Esophagus (tissue), 2 donors: Measurements from ENCODE around the gene IRX3. TPM values are rescaled to one million over a fixed set of nuclear protein-coding genes. Genes with fewer than 3 reads are reported as not detected.
"Not testable (repeated sequence)": the region's sequence is repeated elsewhere in the genome, so short reads cannot be mapped to it uniquely, and the experiment has no call there.

Experiments
- H3K27ac ChIP-seq, 2 donors: one replicate each; pipeline ENCODE4 v1.5.1; 2013; ENCODE audit warnings: low read depth in 2 of 2, mild to moderate bottlenecking in 2 of 2, inconsistent platforms in 1 of 2, low read length in 1 of 2, moderate library complexity in 1 of 2
- H3K27me3 ChIP-seq, 2 donors: one replicate each; pipeline ENCODE4 v1.6.1; 2013; ENCODE audit warnings: low read length in 2 of 2, control low read depth in 1 of 2, mild to moderate bottlenecking in 1 of 2; ENCODE audit not compliant: insufficient read depth in 2 of 2, control insufficient read depth in 1 of 2
- H3K36me3 ChIP-seq, 2 donors: one replicate each; pipeline ENCODE4 v1.6.1; 2013; ENCODE audit warnings: low read length in 1 of 2; ENCODE audit not compliant: control insufficient read depth in 2 of 2, insufficient read depth in 2 of 2
- H3K4me1 ChIP-seq, 2 donors: one replicate each; pipeline ENCODE4 v1.6.1; 2013; ENCODE audit warnings: low read length in 1 of 2; ENCODE audit not compliant: control insufficient read depth in 2 of 2, insufficient read depth in 2 of 2
- H3K4me3 ChIP-seq, 2 donors: one replicate each; pipeline ENCODE4 v1.5.1; 2013; ENCODE audit warnings: low read length in 2 of 2, mild to moderate bottlenecking in 2 of 2, low read depth in 1 of 2, moderate library complexity in 1 of 2
- H3K9me3 ChIP-seq, 2 donors: one replicate each; pipeline ENCODE4 v1.6.1; 2013; ENCODE audit warnings: mild to moderate bottlenecking in 2 of 2, low read depth in 1 of 2, low read length in 1 of 2, moderate library complexity in 1 of 2; ENCODE audit not compliant: control insufficient read depth in 2 of 2, insufficient read depth in 1 of 2
- WGBS, 2 donors: extraction: QIAGEN DNeasy Blood & Tissue Kit; methylation state at CpG; one replicate each; pipeline ENCODE4 v1.1.7; 2013; 5-methylcytosine and 5-hydroxymethylcytosine counted together
- polyA plus RNA-seq, 2 donors: library from polyadenylated mRNA; stranded (reverse); fragments of 200-250 nt; gene quantifications; one replicate each; pipeline ENCODE4 v1.2.3, GENCODE V29; 2013
- donor health status: healthy with polysubstance abuse.
- donor health status: Bipolar disorder and iron deficiency.

The IRX3 gene
- polyA plus RNA-seq, 2 donors, result 12.3 to 20.2 TPM

DNA sequence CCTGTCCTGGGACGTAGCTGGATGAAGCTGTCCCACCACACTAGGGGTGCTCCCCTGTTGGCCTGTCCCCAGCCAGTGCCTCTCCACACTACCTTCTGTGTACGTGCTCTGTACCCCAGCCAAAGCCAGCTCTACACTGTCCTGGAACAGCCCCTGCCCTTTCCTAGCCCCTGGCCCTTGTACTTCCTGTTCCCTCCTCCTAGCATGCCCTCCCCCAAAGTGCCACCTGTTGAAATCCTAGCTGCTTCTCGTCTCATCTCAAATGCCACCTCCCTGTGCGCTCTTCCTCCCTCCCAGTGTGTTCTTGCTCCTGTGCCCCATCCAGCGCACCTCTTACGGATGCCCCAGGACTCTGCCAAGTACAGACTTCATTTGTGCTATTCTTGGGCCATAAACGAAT, 33.5 kb downstream of the IRX3 start:
- Histone ChIP-seq H3K9me3 (no peaks in the 10 kb centered on the region), H3K27ac (no peak overlapping the region), H3K36me3 (no peaks in the 10 kb centered on the region), H3K4me3 (no peak overlapping the region), H3K27me3 (no peaks in the 10 kb centered on the region), H3K4me1 (peaks cover 0 to 2% of the 10 kb centered on the region in 2 donors)
- 79 to 81% methylated on average over 7 of the region's 7 CpGs for WGBS, 2 donors

GRCh38 chr16:54248863-54249710, 37.5 kb downstream of the IRX3 start:
- no peaks in the 10 kb centered on the region for H3K27me3 ChIP-seq
- H3K4me3 ChIP-seq, result no peak overlapping the region
- peaks cover 0 to 5% of the 10 kb centered on the region in 2 donors for H3K9me3 ChIP-seq
- H3K4me1 ChIP-seq, result peaks cover 0 to 2% of the 10 kb centered on the region in 2 donors
- H3K36me3 ChIP-seq, result no peaks in the 10 kb centered on the region
- no peak overlapping the region for H3K27ac ChIP-seq
- WGBS, 2 donors, result 68 to 79% methylated on average over 7 of the region's 7 CpGs

- H3K27ac ChIP-seq, H3K9me3 ChIP-seq, H3K27me3 ChIP-seq, H3K4me1 ChIP-seq, H3K36me3 ChIP-seq, H3K4me3 ChIP-seq: not testable (repeated sequence)
- WGBS, 2 donors, result 79 to 86% methylated on average over 1 to 2 of the region's 2 CpGs
Measured at GRCh38 chr16:54247705-54248104, 38.9 kb downstream of the IRX3 start.

DNA sequence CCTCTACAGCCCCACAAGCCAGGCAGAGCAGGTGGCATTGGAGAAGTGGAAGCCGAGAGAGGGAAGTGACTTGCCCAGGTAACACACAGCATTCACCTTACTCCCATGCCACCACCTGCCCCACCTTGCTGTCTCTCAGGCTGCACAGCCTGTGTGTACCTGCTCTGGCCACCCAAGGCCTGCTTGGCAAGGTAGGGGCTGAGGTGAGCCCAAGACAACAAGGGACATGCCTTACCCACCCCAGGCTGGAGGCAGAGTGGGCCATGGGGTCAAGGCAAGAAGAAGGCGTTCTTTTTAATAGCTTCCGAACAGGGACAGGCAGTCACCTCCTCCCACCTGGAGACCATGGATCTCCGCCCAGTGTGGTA, 40.1 kb downstream of the IRX3 start:
- 92 to 94% methylated on average over 4 of the region's 4 CpGs for WGBS, 2 donors
- no peaks in the 10 kb centered on the region for H3K27me3 ChIP-seq
- no peak overlapping the region for H3K27ac ChIP-seq
- no peaks in the 10 kb centered on the region for H3K36me3 ChIP-seq
- no peak overlapping the region for H3K4me3 ChIP-seq
- H3K9me3 ChIP-seq, result peaks cover 0 to 5% of the 10 kb centered on the region in 2 donors
- peaks cover 0 to 2% of the 10 kb centered on the region in 2 donors for H3K4me1 ChIP-seq

GRCh38 chr16:54245788-54246453, 40.7 kb downstream of the IRX3 start:
- no peak overlapping the region for H3K4me3 ChIP-seq
- no peak overlapping the region for H3K27ac ChIP-seq
- no peaks in the 10 kb centered on the region for H3K27me3 ChIP-seq
- peaks cover 0 to 2% of the 10 kb centered on the region in 2 donors for H3K4me1 ChIP-seq
- 86 to 93% methylated on average over 4 of the region's 4 CpGs for WGBS, 2 donors
- H3K36me3 ChIP-seq, result no peaks in the 10 kb centered on the region
- H3K9me3 ChIP-seq, result peaks cover 0 to 5% of the 10 kb centered on the region in 2 donors

DNA sequence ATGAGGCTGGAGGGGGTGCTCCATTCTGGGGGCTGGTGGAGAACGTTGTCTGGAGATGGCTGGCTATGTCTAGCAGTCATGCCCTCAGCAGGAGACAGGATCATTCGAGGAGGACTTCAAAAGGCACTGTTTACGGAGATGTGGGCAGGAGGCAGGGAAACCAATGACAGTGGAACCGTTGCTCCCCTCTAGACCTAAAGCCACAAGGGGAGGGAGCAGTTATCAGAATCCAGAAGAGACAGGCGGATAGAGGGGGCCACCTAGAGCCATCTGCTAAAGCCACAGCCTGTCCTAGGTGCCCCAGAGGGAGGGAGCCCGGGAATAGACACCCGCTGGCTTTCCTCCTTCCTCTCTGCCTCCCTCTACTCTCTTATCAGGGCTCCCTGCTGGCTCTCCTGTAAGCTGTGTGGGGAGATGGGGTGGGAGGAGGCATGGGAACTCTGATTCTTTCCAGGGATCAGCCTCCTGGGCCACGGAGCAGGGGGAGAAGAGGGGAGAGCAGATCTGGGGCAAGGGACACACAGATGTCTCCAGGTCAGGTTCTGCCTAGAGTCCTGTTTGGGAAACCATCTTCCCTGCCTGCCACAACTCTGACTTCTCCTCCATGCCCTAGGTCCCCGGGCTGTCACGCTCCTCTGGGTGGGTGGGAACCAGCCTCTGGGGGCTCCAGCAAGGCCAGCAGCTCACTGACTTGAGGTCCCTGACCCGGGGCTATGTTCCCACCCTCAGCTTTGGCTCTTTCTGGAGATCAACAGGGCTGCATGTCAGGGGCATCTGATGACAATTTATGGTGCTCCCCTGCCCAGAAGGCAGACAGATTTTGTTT, 42.3 kb downstream of the IRX3 start:
- H3K27ac ChIP-seq, result no peak overlapping the region
- WGBS, 2 donors, result 47 to 57% methylated on average over 11 of the region's 11 CpGs

DNA sequence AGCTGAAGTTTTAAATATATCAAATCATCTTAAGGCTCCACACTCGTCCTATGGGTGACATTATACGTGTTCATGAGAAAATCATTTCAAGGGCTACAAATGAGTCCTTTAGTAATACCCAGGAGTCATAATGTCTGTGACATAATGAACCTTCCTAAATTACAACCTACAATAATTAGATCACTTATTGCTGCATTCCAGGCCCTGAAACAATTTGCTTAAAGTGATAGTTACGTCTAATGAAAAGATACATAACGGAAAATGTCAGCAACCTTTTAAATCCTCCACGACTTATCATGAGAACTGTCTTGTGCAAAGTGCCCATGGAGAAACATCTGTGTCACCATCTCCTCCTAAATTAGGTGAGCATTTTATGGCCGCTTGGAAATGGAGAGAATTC, 43.4 kb downstream of the IRX3 start:
- Histone ChIP-seq H3K4me3 (no peak overlapping the region), H3K27ac (no peak overlapping the region), H3K36me3 (no peaks in the 10 kb centered on the region), H3K4me1 (peaks cover 0 to 2% of the 10 kb centered on the region in 2 donors), H3K27me3 (no peaks in the 10 kb centered on the region), H3K9me3 (peaks cover 0 to 5% of the 10 kb centered on the region in 2 donors)
- 90 to 91% methylated on average over 6 of the region's 6 CpGs for WGBS, 2 donors

More for the DNA sequence above, 42.3 kb downstream of the IRX3 start:
- peaks cover 0 to 5% of the 10 kb centered on the region in 2 donors for H3K9me3 ChIP-seq
- no peak overlapping the region for H3K4me3 ChIP-seq
- H3K4me1 ChIP-seq, result peaks cover 0 to 2% of the 10 kb centered on the region in 2 donors
- H3K27me3 ChIP-seq, result no peaks in the 10 kb centered on the region
- H3K36me3 ChIP-seq, result no peaks in the 10 kb centered on the region

DNA sequence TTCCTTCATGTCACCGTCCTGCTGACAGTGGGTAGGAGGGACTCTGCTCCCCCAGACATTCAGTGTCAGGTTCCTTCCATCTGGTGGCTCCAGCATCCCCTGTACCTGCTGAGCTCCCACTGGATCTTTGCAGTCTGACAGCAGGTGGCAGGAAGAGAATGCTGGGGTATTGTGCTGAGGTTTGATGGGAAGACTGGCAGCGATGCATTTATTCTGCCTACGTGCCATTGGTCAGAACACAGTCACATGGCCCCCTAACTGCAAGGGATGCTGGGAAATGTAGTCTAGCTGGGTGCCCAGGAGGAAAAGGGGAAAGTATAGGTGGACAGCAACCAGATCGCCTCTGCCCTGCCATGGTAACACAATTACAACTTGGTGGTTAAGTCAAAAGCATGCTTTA, 44.4 kb downstream of the IRX3 start:
- WGBS, 2 donors, result 70 to 83% methylated on average over 4 of the region's 4 CpGs
- H3K4me1 ChIP-seq, result peaks cover 0 to 2% of the 10 kb centered on the region in 2 donors
- H3K27ac ChIP-seq, result no peak overlapping the region
- H3K36me3 ChIP-seq, result no peaks in the 10 kb centered on the region
- H3K4me3 ChIP-seq, result no peak overlapping the region
- peaks cover 0 to 5% of the 10 kb centered on the region in 2 donors for H3K9me3 ChIP-seq
- no peaks in the 10 kb centered on the region for H3K27me3 ChIP-seq

- no peak overlapping the region for H3K4me3 ChIP-seq
- H3K36me3 ChIP-seq, result no peaks in the 10 kb centered on the region
- peaks cover 0 to 2% of the 10 kb centered on the region in 2 donors for H3K4me1 ChIP-seq
- 66 to 76% methylated on average over 6 of the region's 6 CpGs for WGBS, 2 donors
- H3K27ac ChIP-seq, result no peak overlapping the region
- peaks cover 0 to 5% of the 10 kb centered on the region in 2 donors for H3K9me3 ChIP-seq
- no peaks in the 10 kb centered on the region for H3K27me3 ChIP-seq
Measured at GRCh38 chr16:54241525-54241924, 45.1 kb downstream of the IRX3 start.
